H4 (cell line): Measurements from ENCODE around the gene ZNF765. TPM values are rescaled to one million over a fixed set of nuclear protein-coding genes. Genes with fewer than 3 reads are reported as not detected.
"Not testable (repeated sequence)": the region's sequence is repeated elsewhere in the genome, so short reads cannot be mapped to it uniquely, and the experiment has no call there.

ENCODE experiments used
- DNase-seq: peaks from one replicate; pipeline ENCODE4 v3.0.0-alpha.2; 2015; ENCODE audit warnings: low spot score
- total RNA-seq: library from RNA; depleted of rRNA; stranded (reverse); fragments of >200 nt; shearing (Covaris generic); gene quantifications from 2 replicates; pipeline ENCODE4 v1.2.3, GENCODE V29; 2014; rRNA removed

Gene ZNF765
- 5.3 and 6.7 TPM in 2 replicates for total RNA-seq

DNA sequence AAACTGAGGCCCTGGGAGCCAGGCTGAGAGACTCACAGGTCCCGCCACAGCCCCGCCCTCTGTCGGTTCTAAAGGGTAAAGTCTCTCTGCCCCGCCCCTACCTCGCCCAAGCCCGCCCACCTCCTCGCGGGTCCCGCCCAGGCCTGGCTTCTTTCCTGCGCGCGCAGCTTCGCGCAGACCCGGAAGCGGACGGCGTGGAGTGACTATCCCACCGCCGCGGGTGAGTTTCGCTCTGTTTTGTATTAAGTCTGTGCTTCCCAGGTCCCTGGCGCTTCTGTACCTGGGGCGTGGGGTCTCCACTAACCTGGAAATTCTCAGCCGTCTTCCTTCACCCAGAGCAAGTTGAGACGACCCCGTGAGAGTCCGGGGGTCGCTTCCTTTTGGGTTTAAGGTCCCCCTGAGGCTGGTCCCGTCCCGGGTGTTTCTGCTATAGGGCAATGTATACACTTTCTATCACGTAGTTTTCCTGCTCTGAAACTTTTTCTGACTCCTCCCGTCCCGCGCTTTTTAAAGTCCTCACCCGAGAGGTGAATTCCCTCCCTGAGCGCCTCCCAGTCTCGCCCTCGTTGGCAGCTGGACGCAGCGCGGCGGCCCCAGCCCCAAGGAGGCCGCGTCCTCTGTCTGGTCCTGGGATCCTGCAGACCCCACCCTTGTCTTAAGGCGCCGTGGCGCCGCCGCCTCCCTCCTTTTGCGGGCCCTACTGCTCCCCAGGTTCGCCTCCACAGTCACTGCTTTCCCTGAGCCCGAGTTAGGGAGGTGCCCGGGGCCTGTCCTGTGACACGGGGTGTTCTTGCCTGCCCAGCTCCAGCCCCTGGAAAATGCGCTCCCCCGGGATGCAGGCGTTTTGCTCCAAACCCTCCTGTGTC is at the start of gene ZNF765:
ZNF765 (plus strand) TSS at position 176 of the 866 bp plus-strand sequence. CDS start 2,867 bp downstream, outside the sequence.
- peak; percentile 81 for DNase-seq

DNA sequence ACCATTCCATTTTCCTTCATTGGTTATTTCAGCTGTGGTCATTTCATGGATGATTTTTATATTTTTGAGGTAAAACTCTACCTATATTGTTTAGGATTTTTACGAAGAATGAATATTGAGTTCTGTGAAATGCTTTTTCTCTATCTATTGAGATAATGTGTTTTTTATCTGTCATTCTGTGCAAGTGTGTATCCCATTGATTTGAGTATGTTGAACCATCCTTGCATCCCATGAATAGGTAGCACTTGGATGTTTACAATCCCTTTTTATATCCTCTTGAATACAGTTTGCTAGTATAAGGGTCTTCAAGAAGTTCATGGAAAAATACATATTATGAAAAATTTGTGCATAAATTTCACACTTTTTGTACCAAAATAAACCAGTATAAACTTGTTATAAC is 39.2 kb upstream of the ZNF765 start:
- no peak for DNase-seq

DNA sequence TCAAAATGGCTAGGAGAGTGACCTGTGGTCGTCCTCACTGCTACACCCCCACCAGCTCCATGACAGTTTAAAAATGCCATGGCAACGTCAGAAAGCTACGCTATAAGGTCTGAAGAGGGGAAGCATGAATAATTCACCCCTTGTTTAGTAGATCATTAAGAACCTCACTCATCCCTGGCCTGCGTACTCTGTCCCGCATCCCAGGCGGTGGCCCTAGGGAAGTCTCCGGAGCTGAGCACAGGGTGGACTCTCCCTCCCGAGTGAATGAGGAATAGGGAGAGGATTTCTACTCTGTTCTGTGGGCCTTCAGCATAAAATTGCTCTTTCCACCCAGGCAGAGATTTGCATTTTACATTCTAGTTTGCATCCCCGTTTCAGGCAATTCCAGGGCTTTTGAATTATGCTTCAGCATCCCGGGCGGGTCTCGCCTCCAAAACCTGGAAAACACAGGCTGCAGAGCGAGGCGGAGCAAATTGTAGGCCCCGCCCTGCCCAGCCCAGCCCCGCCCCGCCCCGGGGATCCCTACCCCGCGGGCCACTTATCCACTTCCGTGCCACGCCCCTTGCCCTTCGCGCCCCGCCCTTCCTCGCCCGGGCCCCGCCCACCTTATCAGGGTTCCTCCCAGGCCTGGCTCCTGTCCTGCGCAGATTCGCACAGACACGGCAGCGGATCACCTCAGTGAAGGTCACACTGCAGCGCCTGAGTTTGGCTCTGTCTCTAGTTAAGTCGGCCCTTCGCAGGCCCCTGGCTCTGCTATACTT is 36.9 kb upstream of the ZNF765 start:
- no peak for DNase-seq

DNA sequence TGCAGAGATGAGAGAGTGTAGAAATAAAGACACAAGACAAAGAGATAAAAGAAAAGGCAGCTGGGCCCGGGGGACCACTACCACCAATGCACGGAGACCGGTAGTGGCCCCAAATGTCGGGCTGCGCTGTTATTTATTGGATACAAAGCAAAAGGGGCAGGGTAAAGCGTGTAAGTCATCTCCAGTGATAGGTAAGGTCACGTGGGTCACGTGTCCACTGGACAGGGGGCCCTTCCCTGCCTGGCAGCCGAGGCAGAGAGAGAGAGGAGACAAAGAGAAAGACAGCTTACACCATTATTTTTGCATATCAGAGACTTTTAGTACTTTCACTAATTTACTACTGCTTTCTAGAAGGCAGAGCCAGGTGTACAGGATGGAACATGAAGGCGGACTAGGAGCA is 34.9 kb upstream of the ZNF765 start:
- not testable (repeated sequence) for DNase-seq

DNA sequence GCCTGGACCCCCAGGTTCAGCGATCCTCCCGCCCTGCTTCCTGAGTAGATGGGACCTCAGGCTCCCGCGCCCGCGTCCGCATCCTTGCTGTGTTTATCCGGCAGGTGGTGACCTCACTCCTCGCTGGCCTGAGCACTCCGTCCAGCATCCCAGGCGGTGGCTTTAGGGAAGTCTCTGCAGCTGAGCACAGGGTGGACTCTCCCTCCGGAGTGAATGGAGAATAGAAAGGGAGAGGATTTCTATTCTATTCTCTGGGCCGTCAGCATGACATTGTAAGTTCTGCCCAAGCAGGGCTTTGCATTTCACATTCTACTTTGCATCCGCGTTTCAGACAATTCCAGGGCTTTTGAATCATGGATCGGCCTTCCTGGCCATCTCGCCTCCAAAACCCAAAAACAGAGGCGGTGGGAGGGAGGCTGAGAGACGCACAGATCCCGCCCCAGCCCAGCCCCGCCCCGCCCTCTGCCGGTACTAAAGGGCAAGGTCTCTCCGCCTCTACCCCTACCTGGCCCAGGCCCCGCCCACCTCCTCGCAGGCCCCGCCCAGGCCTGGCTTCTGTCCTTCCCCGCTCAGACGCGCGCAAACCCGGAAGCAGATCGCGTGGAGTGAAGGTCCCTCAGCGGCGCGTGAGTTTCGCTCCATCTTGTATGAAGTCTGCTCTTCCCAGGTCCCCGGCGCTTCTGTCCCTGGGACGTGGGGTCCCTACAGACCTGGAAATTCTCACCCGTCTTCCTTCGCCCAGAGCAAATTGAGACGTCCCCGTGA is 29.6 kb upstream of the ZNF765 start, which contains the start of gene ZNF525:
ZNF525 (plus strand) TSS at position 572 of the 765 bp plus-strand sequence. CDS start 6,577 bp downstream, outside the sequence.
- peak; percentile 39 for DNase-seq

DNA sequence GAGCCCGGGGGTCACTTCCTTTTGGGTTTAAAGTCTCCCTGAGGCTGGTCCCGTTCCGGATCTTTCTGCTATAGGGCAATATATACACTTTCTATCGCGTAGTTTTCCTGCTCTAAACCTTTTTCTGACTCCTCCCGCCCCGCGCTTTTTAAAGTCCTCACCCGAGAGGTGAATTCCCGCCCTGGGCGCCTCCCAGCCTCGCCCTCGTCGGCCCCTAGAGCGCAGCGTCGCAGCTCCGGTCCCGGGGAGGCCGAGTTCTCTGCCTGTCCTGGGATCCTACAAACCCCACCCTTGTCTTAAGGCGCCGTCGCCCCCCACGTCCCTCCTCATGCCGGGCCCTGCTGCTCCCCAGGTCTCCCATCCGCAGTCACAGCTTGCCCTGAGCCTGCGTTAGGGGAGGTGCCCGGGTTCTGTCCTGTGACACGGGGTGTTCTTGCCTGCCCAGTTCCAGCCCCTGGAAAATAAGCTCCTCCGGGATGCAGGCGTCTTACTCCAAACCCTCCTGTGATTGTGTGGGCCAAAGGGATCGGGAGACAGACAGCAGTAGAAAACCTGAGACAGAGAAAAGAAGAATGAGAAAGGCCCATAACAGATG is 29.0 kb upstream of the ZNF765 start:
- DNase-seq: no peak

DNA sequence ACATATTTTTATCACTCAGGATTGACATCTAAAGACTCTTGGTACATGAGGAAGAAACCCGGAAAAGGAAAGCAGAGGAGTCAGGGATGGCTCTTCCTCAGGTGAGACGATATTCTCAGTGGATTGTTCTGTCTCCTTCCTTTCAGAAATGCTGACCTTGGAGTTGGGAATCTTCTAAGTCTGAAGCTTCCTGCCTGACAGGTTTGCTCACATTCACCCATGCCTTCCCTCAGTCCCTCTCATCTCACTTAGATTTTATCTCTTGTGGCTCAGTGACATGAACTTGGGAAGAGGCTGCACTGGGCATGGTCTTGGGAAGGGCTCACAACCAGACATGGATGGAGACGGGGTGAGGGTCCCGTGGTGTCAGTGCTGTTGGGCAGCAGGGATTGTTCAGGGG is 22.8 kb upstream of the ZNF765 start:
- no peak for DNase-seq

DNA sequence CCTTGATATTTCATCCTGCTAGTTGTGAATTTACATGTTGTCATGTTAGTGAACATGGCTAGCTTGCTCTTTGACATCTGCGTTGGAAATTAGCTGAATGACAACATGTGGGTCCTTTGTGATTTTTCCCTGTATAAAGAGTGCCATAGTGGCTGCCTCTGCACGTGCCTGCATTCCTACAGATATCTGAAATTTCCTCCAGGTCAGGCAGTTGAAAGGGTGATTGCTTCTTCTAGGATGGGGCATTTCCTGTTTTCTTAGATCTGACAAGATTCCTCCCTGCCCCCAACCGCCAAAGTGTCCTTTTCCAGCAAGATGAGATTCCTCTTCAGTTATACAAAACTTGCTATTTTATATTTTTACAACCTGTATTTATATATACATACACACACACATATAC is 20.7 kb upstream of the ZNF765 start:
- DNase-seq: no peak

DNA sequence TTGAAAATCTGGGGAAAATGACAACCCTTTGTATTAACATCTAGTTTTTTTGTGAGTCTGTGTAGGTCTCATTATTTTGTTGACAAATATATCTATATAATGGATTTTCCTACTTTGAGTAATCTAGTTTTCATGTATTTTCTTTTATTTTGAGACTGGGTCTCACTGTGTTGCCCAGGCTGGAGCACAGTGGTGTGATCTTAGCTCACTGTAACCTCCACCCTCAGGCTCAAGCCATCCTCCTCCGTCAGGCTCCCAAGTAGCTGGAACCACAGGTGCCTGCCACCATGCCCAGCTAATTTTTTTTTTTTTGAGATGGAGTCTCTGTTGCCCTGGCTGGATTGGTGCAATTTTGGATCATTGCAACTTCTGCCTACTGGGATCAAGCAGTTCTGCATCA is 20.2 kb upstream of the ZNF765 start:
- no peak for DNase-seq

DNA sequence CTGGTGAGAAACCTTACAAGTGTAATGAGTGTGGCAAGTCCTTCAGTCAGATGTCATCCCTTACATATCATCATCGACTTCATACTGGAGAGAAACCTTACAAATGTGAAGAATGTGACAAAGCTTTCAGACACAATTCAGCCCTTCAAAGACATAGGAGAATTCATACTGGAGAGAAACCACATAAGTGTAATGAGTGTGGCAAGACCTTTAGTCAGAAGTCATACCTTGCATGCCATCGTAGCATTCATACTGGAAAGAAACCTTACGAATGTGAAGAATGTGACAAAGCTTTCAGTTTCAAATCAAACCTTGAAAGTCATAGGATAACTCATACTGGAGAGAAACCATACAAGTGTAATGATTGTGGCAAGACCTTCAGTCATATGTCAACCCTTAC is 13.6 kb upstream of the ZNF765 start:
- no peak for DNase-seq

DNA sequence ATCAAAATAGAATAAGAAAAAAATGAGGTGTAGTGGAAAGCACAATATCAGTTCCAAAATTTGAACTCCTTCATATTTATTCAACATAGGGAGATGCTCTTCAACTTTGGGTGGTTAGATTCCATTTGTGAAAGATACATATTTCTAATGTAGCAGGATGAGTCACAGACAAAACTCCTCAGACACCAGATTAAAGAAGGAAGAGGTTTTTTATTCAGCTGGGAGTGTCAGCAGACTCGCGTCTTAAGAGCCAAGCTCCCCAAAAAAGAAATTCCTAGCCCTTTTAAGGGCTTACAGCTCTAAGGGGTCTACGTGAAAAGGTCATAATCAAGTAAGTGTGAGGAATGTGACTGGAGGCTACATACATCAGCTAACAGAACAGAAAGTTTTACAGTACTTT is 6.8 kb upstream of the ZNF765 start:
- no peak for DNase-seq

DNA sequence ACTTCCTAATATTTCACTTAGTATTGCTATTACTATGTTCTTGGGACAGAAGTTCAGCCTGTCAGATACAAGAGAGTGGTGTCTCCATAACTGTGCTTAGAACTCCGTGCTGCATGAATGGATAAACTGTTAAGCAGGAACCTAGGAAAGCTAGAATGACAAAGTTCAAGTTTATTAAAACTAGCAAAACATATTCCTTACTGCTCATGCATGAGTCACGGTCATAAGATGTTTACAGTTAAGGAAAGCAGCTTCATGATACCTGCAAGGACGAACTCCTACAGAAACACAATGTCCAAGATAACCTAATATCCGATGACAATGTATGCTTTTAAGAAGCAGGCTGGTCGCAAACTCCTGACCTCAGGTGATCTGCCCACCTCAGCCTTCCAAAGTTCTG is 6.0 kb upstream of the ZNF765 start:
- no peak for DNase-seq

DNA sequence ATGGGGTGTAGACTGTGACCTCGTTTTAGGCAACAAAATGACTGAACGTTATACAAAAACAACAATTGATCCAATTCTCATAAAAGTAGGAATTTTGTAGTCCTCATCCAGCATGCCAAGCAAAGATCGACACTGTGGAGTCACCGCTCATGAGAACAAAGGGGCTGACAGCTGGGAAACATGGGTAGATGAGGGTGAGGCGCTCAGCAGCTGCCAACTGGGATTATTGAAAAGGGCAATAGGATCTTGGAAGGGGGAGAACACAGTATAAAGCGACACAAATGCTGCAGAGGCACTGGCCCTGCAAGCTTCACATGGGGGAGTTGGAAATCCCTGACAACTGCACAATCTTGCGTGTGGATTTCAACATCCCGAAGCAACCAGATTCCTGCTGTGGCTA is 5.4 kb upstream of the ZNF765 start:
- no peak for DNase-seq

DNA sequence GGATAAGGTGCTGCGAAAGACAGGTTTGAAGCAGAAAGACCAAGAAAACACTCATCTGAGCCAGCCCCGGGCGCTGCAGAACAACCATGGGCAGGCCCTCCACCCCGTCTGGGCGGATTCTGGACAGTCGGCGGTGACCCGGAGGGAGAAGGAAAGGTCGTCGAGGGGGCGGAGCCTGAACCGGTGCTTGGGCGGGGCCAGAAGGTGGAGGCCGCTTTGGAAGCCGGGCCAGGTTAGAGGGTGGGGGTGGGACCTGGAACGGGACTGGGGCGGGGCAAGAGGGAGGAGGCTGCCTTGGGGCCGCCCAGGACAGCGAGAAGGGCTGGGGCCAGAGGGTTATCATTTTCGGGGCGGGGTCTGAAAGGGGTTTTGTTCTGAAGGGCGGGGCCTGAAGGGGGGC is 5.0 kb upstream of the ZNF765 start:
- no peak for DNase-seq

DNA sequence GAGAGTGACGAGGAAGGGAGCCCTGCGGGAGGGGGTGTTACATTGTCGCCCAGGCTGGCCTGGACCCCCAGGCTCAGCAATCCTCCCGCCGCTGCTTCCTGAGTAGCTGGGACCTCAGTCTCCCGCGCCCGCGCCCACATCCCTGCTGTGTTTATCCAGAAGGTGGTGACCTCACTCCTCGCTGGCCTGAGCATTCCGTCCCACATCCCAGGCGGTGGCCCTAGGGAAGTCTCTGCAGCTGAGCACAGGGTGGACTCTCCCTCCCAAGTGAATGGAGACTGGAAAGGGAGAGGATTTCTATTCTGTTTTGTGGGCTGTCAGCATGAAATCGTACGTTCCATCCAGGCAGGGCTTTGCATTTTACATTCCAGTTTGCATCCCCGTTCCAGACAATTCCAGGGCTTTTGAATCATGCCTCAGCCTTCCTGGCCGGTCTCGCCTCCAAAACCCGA is 401 bp upstream of the ZNF765 start:
- DNase-seq: peak; percentile 13

DNA sequence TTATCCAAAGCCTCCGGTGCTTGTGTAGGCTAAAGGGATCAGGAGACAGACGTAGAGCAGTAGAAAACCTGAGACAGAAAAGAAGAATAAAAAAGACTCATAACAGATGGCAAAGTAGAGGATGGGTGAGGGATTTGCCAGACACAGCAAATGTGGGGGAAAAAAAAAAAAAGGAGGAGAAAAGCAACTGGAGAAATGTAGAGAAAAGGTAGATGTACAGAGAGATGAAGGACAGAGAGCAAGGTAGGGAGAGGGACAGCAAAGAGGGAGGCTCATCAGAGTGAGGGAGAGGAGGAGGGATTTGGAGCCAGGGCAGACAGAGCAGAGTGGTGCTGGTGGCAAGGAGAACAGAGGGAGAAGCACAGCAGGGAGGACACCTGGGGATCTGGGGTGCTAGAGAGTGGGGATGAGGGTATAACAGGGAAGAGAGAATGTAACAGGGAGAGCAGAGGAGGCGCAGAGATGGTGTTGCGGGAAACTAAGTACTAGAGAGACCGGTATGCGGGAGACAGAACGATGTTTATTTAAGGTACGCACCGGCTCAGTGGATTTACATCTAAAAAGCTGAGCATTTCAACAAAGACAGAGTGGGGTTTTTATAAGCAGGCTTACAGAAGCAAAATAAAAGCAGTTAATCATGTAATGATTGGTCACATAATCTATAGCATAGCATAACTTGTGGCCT is 1.0 kb downstream of the ZNF765 start:
- DNase-seq: not testable (repeated sequence)

DNA sequence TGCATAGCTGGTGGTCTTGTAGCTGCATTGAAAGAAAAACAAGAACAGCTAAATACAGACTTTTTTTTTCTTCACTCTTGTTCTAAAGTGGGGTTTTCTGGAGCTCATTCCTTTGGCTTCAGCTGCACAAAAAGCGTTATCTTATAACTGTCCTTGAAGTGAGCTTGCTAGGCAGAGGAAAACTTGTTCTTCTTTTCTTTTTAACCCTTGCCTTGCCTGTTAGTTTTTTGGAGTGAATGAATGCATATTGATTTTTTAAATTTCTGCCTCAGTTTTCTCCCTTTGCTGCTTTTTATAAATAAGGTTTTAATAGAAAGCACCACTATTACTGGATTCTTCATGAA is 1.5 kb downstream of the ZNF765 start:
- no peak for DNase-seq

DNA sequence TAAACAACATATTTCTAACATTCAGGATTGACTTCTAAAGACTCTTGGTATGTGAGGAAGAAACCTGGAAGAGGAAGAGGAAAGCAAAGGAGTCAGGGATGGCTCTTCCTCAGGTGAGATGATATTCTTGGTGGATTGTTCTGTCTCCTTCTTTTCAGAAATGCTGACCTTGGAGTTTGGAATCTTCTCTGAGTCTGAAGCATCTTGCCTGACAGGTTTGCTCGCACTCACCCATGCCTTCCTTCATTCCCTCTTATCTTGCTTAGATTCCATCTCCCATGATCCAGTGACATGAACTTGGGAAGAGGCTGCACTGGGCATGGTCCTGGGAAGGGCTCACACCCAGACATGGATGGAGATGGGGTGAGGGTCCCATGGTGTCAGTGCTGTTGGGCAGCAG is 3.0 kb downstream of the ZNF765 start:
- DNase-seq: not testable (repeated sequence)

DNA sequence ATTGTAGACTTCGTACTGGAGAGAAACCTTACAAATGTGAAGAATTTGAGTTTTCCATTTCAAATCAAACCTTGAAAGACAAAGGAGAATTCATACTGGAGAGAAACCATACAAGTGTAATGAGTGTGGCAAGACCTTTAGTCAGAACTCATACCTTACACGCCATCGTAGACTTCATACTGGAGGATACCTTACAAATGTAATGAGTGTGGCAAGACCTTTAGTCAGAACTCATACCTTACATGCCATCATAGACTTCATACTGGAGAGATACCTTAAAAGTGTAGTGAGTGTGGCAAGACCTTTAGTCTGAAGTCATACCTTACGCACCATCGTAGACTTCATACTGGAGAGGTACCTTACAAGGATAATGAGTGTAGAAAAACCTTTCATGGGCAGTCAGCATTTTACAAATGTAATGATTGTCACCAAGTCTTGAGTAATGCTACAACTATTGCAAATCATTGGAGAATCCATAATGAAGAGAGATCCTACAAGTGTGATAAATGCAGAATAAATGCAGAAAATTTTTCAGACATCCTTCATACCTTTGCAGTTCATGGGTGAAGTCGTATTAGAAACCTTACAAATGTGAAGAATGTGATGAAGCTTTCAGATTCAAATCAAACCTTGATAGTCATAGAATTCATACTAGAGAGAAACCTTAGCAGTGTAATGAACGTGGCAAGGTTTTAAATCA is 14.7 kb downstream of the ZNF765 start:
- DNase-seq: no peak

DNA sequence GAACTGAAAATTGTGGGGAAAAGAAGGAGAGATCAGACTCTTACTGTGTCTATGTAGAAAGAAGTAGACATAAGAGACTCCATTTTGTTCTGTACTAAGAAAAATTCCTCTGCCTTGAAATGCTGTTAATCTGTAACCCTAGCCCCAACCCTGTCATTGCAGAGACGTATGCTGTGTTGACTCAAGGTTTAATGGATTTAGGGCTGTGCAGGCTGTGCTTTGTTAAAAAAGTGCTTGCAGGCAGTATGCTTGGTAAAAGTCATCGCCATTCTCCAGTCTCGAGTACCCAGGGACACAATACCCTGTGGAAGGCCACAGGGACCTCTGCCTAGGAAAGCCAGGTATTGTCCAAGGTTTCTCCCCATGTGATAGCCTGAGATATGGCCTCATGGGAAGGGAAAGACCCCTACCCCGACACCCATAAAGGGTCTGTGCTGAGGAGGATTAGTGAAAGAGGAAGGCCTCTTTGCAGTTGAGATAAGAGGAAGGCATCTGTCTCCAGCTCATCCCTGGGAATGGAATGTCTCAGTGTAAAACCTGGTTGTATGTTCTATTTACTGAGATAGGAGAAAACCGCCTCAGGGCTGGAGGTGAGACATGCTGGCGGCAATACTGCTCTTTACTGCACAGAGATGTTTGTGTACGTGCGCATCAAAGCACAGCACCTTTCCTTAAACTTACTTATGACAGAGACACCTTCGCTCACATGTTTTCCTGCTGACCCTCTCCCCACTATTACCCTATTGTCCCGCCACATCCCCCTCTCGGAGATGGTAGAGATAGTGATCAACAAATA is 25.8 kb downstream of the ZNF765 start:
- DNase-seq: not testable (repeated sequence)
